ENCODE data around the gene COA5.

Gene COA5, protein sequence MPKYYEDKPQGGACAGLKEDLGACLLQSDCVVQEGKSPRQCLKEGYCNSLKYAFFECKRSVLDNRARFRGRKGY

DNA sequence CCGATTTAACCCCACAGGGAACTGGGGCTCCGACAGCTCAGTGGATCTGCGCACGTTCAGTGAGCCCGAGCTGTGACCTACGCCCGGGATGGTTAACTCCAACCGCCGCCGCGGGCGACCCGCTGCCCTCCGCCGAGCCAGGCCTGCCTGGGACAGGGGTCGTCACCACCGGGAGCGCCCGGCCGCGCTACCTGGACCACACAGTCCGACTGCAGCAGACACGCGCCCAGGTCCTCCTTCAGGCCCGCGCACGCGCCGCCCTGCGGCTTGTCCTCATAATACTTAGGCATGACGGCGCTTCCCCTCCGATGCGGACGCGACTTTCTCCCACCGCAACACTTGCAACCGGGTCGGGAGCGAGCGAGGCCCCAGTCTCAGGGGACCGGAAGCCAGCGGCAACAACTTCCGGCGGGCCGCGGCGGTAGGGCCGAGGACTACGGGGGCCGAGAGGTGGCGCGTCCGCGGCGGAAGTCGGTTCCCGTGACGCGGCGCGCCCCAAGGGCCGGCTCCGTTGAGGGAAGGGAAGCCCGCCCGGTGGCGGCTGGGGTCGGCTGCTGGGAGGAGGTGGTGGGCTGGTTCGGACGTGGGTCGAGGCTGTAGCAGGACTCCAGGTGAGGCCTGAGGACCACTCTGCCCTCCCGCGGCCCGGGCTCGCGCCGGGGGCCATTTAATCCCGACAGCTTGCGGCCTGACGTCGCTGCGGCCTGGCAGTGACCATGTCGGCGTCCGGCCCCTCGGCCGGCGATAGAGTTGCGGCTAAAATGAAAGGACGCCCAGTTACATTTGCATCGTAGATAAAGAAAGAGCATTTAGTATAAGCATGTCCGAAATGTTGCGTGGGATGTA, at the start of gene COA5, which contains the start of gene UNC50:
Gene COA5 (minus strand): TSS at position 397 of the 846 bp plus-strand sequence. CDS start 107 bp downstream, at position 290.
Gene UNC50 (plus strand): TSS at position 474 of the 846 bp plus-strand sequence. CDS start 1,171 bp downstream, outside the sequence.
- peak; percentile 86 for DNase-seq

DNA sequence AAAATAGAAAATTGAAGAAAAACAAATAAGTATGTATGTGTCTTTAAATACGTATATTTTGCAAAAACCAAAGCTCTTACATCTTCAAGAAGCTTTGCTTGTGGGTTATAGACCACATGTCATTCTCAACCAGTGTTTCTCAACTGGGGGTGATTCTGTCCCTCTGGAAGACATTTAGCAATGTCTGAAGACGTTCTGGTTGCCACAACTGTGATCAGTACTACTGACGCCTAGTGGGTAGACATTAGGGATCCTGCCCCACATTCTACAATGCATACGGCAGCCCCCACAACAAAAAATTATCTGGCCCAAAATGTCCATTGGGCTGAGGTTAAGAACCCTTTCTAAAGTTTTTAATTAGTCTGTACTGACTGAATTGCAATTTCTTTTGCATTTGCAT, 48.5 kb upstream of the COA5 start:
- no peak for DNase-seq

DNA sequence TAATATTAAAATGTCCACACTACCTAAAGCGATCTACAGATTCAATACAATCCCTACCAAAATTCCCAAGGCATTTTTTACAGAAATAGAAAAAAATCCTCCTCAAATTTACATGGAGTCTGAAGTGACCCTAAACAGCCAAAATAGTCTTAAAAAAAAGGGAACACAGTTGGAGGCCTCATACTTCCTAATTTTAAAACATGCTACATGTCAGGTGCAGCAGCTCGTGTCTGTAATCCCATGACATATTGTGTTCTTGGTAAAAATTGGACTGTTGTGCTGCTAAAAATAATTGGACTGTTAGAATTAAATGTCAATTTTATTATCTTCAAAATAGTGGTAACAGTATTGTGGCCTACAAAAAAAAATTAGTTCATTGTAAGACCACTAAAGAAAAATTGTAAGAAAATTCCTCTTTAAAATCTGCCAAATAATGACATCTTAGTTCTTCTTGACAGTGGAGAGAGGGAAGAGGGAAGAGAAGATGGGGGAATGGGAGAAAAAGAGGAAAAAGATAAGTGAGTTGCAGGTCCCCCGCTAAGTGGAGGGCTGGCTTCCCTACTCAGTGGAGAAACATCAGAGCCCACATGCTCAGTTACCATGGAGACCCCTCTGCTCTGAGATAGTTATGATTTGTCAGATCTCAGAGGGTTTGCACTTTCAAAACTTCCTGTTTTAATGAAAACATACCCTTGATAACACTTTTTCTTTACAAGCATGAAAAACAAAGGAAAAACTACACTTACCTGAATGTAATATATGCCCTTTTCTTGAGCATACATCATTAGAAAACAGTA, 46.6 kb upstream of the COA5 start:
- no peak for DNase-seq

DNA sequence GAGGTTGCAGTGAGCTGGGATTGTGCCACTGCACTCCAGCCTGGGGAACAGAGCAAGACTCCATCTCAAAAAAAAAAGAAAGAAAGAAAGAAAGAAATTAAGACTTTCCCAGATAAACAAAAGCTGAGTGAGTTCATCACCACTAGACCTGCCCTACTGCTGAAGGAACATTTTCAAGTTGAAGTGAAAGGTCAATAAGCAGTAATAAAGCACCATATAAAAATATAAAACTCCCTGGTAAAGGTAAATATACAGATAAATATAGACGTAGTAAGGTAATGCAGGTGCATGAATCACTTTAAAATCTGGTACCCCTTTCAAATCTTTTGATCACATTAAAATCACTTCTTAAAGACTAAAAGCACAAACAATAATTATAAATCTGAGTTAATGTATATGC, 42.7 kb upstream of the COA5 start:
- DNase-seq, result no peak

GRCh38 chr2:98649992-98650375, 41.7 kb upstream of the COA5 start:
- DNase-seq, result no peak

DNA sequence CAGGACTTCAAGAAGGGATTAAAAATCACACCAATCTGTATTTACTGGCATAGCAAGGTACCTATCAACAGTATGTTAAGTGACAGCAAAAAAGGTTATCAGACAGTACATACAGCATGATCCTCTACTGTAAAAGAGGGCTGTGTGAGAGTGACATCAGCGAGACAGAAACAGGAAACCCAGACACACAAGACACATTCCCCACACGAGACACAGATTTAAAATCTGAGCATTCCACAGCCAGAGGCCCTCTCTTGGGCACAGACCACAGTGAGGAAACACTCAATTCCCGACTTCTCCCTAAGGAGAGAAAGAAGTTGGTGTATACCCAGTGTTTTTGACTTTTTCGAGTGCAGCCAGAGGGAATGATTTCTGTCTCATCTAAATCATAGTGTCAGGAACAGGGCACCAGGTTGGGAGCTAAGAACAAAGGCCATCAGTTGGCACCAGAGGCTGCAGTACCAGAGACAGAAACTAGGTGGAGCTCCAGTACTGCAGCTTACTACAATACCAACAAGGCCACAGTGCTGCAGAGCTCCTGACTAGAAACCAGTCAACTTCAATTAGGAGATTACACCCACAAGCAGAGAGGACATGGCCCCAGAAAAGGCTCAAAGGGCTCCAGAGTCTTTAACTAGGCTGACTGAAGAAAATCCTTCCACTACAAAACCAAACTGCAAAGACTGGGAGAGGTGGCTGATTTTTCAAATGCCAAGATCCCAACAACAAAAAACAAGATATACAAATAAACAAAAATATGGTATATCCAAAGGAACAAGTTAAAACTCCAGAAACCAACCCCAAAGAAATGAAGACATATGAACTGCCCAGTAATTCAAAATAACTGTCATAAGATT, 41.1 kb upstream of the COA5 start:
- peak; percentile 48 for DNase-seq

GRCh38 chr2:98648451-98648850, 40.1 kb upstream of the COA5 start:
- no peak for DNase-seq

GRCh38 chr2:98647636-98648035, 39.3 kb upstream of the COA5 start:
- no peak for DNase-seq

DNA sequence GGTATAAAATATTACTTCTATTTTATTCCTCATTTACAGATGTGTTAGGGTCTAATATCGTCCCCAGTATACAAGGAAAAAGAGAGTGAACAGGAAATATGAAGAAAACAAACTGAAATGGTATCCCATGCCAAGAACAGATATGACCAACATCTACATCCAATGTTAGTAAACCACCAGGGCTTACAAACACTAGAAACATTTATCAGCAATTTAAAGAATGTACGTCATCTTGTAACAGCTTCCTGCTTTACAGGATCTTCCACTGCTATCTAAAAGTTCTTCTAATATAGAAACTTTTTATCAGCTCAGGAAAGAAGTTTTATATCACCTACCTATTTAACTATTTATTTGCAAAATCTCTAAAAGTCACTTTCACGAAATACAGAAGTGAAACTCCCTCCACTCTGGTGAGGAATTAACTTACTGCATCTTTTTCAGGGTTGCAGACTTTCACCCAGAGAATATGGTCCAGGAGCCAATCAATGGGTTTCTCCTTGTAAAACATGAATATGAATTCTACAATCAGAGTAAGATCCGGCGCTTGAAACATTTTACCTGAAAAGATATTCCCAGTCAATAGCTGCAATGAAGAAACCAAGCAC, 35.3 kb upstream of the COA5 start:
- DNase-seq, result no peak

DNA sequence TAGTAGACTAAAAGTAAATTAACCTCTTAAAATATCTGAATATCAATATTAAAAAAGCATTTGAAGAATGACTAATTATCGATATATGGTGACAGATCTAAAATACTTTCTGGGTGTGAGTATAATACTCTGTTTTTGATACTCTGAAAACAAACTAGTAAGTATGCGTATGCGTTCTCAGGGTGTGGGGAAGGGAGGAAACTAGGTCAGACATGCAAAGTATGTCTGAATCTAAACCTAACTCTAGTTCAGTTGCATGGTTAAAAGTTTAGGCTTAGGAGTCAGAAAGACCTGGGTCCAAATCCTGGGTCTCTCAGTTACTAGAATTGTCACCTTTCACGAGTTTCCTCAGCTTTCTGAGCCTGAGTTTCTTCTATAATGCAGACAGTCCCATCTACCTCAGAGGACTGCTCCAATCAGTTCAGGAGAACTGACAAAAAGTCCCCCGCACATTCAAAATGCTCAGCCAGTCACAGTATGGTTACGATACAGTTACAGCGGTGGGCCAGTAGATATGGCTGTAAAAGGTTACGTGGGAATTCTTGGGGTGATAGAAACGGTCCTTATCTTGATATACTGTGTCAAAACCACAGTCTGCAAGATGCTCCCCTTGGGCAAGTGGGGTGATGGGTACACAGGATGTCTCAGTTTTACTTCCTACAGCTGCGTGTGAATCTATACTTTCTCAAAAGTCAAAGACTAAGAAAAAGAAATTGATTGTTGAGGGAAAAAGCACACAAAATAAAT, 29.3 kb upstream of the COA5 start:
- no peak for DNase-seq

- no peak for DNase-seq
These were observed 26.2 kb upstream of the COA5 start for GRCh38 chr2:98634406-98635092.

GRCh38 chr2:98632351-98632750, 24.0 kb upstream of the COA5 start:
- DNase-seq, result no peak

DNA sequence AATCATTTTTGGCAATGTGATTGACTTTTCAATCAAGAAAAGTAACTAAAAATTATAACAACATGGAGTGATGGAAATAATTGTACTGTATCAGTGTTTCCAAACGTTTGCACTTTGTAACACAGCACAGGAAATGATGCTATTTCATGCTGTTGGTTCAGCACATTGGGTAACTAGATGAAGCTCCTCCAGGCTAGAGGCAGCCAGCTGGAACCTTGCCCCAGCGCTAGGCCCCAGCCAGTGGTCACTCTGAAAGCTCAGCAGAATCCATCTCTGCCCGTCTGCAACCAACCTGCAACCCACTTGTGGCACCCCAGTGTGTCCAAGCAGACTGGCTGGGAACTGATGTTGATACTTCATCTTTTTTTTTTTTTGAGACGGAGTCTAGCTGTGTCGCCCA, 15.3 kb upstream of the COA5 start:
- DNase-seq, result no peak

DNA sequence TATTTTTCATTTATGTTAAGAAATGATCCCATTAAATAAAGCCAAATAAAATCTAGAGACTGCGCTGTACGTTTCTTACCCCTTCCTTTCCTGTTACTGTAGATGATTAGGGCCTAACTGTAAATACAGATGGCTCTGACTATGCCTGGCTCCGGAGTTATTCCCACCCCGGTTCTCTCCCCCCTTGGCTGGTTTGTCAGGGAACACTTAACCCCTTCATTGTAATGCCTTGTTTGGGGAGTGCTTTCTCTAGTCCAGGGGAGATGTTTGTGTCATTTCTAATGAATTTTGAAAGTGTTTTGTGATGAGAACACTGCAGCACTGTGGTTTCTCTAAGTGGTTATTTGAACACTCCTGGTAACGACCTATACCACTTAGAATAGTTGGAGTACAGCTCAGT, 8.8 kb upstream of the COA5 start:
- DNase-seq, result no peak

GRCh38 chr2:98615481-98615880, 7.2 kb upstream of the COA5 start:
- DNase-seq, result no peak

GRCh38 chr2:98614024-98614739, 5.9 kb upstream of the COA5 start:
- no peak for DNase-seq

GRCh38 chr2:98608962-98609604, 771 bp upstream of the COA5 start:
- DNase-seq, result no peak

GRCh38 chr2:98607741-98608115, 584 bp downstream of the COA5 start:
- no peak for DNase-seq

GRCh38 chr2:98607104-98607503, 1.2 kb downstream of the COA5 start:
- DNase-seq, result no peak

DNA sequence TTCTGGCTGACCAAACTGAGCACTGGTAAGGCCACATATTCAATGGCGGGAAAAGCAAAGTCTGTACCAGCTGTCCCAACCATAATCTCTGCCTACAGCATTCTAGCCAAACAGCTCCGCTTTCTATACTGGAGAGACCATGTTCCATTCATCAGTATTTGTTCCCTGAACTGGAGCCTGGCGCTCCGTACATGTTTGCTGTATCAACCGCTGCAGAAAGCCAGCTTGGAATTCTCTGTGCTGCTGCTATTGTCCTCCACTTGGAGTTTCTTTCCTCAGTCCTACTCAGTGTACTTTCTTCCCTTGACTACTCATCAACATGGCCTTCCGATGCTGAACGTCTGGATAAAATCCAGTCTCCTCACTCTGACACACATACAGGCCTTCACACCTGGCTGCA, 1.9 kb downstream of the COA5 start:
- DNase-seq, result no peak

Measured in NCI-H1092 (cell line).